Lower leg skin (tissue), 4 donors: ENCODE data around the gene HENMT1. TPM values are rescaled to one million over a fixed set of nuclear protein-coding genes. Genes with fewer than 3 reads are reported as not detected.

Experiments used
- DNase-seq, 2 donors: peaks; one replicate each; pipeline ENCODE4 v3.0.0-alpha.2; 2019; ENCODE audit warnings: low spot score in 2 of 2
- H3K4me3 ChIP-seq: fragments of 200-600 bp; sonication (generic); 2 replicates; pipeline ENCODE4 v1.5.1; 2017; ENCODE audit warnings: mild to moderate bottlenecking, low read depth; ENCODE audit not compliant: poor library complexity, severe bottlenecking
- POLR2A ChIP-seq, 2 donors: fragments of 450-650 bp; IDR thresholded peaks; one replicate each; pipeline ENCODE4 v1.6.1; 2016 to 2017; ENCODE audit warnings: antibody characterized with exemption in 2 of 2, mild to moderate bottlenecking in 1 of 2, moderate library complexity in 1 of 2
- WGBS, 2 donors: methylation state at CpG; one replicate each; pipeline ENCODE4 v1.1.5; 2018; 5-methylcytosine and 5-hydroxymethylcytosine counted together
- intact Hi-C: fragments of 100-400 bp; cut with DNase I; formaldehyde crosslinking; loops from one replicate; pipeline ENCODE4 v1.15.0; 2023; ENCODE audit warnings: low total_unique reads
- total RNA-seq, 4 donors: library from RNA; depleted of rRNA; stranded (reverse); fragments of >200 nt; gene quantifications; one replicate each; pipeline ENCODE4 v1.1.0, GENCODE V29; 2016
- TF ChIP-seq, protein P1 (sequence below), 3 donors: fragments of 450-650 bp; IDR thresholded peaks; one replicate each; pipeline ENCODE4 v1.5.1; 2016; ENCODE audit warnings: antibody characterized with exemption in 3 of 3, mild to moderate bottlenecking in 3 of 3, moderate library complexity in 2 of 3

Gene HENMT1
- total RNA-seq, 4 donors from 2014 or later = 2.0 to 3.9 (median 2.2) TPM

DNA sequence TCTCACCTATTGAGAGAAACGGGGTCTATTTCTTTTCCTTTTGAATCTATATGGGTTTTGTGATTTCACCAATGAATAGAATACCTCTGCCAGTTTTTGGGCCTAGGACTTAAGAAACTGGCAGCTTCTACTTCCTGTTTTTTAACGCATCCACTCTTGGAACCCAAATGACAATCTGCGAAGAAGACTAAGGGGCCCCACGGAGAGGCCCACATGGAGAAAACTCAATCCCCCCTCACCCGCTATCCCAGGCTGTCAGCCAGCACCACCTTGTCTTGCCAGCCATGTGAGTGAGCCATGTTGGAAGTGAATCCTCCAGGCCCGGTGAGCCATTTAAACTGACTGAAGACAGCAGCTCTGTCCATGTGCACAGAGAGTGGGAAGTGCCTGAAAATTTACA lies 3.6 kb upstream of the HENMT1 start:
- no peak for TF ChIP-seq POLR2A (IDR thresholded peaks at IDR 0.05)
- TF ChIP-seq, protein P1, sequence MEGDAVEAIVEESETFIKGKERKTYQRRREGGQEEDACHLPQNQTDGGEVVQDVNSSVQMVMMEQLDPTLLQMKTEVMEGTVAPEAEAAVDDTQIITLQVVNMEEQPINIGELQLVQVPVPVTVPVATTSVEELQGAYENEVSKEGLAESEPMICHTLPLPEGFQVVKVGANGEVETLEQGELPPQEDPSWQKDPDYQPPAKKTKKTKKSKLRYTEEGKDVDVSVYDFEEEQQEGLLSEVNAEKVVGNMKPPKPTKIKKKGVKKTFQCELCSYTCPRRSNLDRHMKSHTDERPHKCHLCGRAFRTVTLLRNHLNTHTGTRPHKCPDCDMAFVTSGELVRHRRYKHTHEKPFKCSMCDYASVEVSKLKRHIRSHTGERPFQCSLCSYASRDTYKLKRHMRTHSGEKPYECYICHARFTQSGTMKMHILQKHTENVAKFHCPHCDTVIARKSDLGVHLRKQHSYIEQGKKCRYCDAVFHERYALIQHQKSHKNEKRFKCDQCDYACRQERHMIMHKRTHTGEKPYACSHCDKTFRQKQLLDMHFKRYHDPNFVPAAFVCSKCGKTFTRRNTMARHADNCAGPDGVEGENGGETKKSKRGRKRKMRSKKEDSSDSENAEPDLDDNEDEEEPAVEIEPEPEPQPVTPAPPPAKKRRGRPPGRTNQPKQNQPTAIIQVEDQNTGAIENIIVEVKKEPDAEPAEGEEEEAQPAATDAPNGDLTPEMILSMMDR (IDR thresholded peaks at IDR 0.05) = no peak
- WGBS, 2 donors = 84 to 86% methylated on average over 6 of the region's 6 CpGs
- no peak for DNase-seq
- intact Hi-C loops = no loop called here
- no peak overlapping the region for H3K4me3 ChIP-seq

DNA sequence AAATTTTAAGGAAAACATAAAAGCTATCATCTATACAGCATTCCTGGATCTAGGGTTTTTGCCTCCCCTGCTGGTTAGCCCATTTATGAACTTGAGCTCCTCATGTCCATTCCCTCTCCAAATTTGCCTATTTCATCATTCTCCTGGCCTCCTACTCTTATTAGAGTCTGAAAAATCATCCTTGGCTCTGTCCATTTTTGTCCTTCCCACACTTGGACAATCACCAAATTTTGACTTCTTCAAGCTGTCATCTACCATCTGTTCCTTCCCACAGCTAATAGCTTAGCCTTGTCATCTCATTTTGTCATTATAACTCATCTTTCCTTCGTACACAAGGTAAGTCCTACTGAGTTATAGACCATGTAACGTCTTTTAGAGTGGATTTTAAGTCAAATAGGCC lies 2.2 kb upstream of the HENMT1 start:
- intact Hi-C loops = no loop called here
- TF ChIP-seq, protein P1 (IDR thresholded peaks at IDR 0.05) = no peak
- no peak for TF ChIP-seq POLR2A (IDR thresholded peaks at IDR 0.05)
- 73 to 83% methylated on average over 2 of the region's 2 CpGs for WGBS, 2 donors
- no peak overlapping the region for H3K4me3 ChIP-seq
- no peak for DNase-seq

DNA sequence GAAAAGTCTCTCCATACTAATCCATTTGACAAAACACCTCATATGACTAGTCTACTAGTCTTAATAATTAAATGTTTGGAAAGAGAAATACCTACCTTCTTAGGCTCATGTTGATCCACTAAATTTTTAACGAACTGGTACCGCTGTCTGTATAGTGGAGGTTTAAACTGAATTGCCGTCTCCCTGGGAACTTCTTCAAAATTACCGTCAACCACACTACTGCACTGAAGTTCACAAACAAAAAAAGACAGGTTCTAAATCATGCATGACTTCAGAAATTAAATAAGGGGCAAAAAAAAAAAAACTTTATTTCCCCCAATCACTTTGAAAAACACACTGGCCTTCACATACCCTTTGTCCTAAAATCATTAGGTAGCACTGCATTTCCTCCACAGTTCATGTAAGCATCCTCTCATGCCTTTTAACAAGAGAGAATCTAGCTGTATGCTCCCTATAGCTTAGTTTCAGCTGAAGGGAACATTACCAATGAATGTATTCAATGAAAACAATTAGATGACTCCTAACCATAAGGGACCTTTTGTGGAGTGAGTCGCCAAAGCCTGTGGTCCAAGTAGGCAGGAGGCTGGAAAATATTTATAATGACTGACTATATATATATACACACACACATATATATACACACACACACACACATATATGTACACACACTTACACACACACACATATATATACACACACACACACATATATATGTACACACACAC lies 3.4 kb downstream of the HENMT1 start:
- no peak overlapping the region for H3K4me3 ChIP-seq
- DNase-seq = no peak
- TF ChIP-seq, protein P1 (IDR thresholded peaks at IDR 0.05) = no peak
- TF ChIP-seq POLR2A (IDR thresholded peaks at IDR 0.05) = no peak
- intact Hi-C loops = no loop called here
- 89 to 91% methylated on average over 5 of the region's 5 CpGs for WGBS, 2 donors

GRCh38 chr1:108653431-108654105 lies 7.3 kb downstream of the HENMT1 start:
- WGBS, 2 donors = 62 to 70% methylated on average over 2 of the region's 2 CpGs
- intact Hi-C loops = no loop called here
- DNase-seq = no peak
- no peak overlapping the region for H3K4me3 ChIP-seq
- no peak for TF ChIP-seq POLR2A (IDR thresholded peaks at IDR 0.05)
- TF ChIP-seq, protein P1 (IDR thresholded peaks at IDR 0.05) = no peak

GRCh38 chr1:108646648-108647269 lies 14.1 kb downstream of the HENMT1 start:
- H3K4me3 ChIP-seq = no peak overlapping the region
- WGBS, 2 donors = 75 to 84% methylated on average over 11 of the region's 11 CpGs
- DNase-seq = peak; percentile 71 to 93
- intact Hi-C loops = loop anchor here (5.0 kb wide), 1 partner anchor 134 kb away; no protein-coding TSS in a partner anchor
- TF ChIP-seq POLR2A (IDR thresholded peaks at IDR 0.05) = no peak
- TF ChIP-seq, protein P1 (IDR thresholded peaks at IDR 0.05) = no peak
